Measurements from ENCODE around the gene SLC51A. TPM values are rescaled to one million over a fixed set of nuclear protein-coding genes. Genes with fewer than 3 reads are reported as not detected.

SLC51A gene
- total and polyA plus RNA-seq, 9 of the 15 experiments (the other 6 are each of a cell fraction or from before 2014, with no cell fraction given) = 0.35 to 0.38 TPM; not detected in 7

- TF ChIP-seq BCLAF1 (IDR thresholded peaks at IDR 0.05; ENCODE audit: borderline replicate concordance in 1 of 2, control insufficient read depth in 1 of 2, low read depth in 2 of 2, low read length in 1 of 2) (no peak), PYGO2 (tag; IDR thresholded peaks at IDR 0.05) (no peak), MYC (IDR thresholded peaks at IDR 0.05; ENCODE audit: low read depth, low read length) (no peak), MYC (CRISPR knock-in tag; IDR thresholded peaks at IDR 0.05; ENCODE audit: borderline replicate concordance, low read depth) (no peak), ZNF695 (CRISPR knock-in tag; IDR thresholded peaks at IDR 0.05) (no peak), PTRF (tag; IDR thresholded peaks at IDR 0.05) (no peak), NFE2 (IDR thresholded peaks at IDR 0.05; ENCODE audit: low read depth) (no peak), FOXM1 (IDR thresholded peaks at IDR 0.05; ENCODE audit: low read depth) (no peak), FOXM1 (CRISPR knock-in tag; IDR thresholded peaks at IDR 0.05; ENCODE audit: low read depth) (no peak), ZNF253 (CRISPR knock-in tag; conservative IDR thresholded peaks at IDR 0.05) (no peak), CTBP1 (IDR thresholded peaks at IDR 0.05; ENCODE audit: borderline replicate concordance) (0 out of 2 replicates have a peak, but pooled peaks have one; percentile 22), GATAD2A (IDR thresholded peaks at IDR 0.05) (peak; percentile 72; the same call in 1 of the 2 replicates), ZNF263 (CRISPR knock-in tag; IDR thresholded peaks at IDR 0.05; ENCODE audit: borderline replicate concordance) (no peak), ZNF764 (CRISPR knock-in tag; IDR thresholded peaks at IDR 0.05; ENCODE audit: low read depth) (no peak), ZNF668 (CRISPR knock-in tag; IDR thresholded peaks at IDR 0.05) (no peak), PTTG1 (tag; IDR thresholded peaks at IDR 0.05; ENCODE audit: low read depth) (no peak)
- TF ChIP-seq, protein P1, sequence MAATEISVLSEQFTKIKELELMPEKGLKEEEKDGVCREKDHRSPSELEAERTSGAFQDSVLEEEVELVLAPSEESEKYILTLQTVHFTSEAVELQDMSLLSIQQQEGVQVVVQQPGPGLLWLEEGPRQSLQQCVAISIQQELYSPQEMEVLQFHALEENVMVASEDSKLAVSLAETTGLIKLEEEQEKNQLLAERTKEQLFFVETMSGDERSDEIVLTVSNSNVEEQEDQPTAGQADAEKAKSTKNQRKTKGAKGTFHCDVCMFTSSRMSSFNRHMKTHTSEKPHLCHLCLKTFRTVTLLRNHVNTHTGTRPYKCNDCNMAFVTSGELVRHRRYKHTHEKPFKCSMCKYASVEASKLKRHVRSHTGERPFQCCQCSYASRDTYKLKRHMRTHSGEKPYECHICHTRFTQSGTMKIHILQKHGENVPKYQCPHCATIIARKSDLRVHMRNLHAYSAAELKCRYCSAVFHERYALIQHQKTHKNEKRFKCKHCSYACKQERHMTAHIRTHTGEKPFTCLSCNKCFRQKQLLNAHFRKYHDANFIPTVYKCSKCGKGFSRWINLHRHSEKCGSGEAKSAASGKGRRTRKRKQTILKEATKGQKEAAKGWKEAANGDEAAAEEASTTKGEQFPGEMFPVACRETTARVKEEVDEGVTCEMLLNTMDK (IDR thresholded peaks at IDR 0.05; ENCODE audit: borderline replicate concordance, insufficient read depth, low read depth, low read length, poor library complexity, severe bottlenecking) = no peak
- TF ChIP-seq, protein P2, sequence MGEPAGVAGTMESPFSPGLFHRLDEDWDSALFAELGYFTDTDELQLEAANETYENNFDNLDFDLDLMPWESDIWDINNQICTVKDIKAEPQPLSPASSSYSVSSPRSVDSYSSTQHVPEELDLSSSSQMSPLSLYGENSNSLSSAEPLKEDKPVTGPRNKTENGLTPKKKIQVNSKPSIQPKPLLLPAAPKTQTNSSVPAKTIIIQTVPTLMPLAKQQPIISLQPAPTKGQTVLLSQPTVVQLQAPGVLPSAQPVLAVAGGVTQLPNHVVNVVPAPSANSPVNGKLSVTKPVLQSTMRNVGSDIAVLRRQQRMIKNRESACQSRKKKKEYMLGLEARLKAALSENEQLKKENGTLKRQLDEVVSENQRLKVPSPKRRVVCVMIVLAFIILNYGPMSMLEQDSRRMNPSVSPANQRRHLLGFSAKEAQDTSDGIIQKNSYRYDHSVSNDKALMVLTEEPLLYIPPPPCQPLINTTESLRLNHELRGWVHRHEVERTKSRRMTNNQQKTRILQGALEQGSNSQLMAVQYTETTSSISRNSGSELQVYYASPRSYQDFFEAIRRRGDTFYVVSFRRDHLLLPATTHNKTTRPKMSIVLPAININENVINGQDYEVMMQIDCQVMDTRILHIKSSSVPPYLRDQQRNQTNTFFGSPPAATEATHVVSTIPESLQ (CRISPR knock-in tag; IDR thresholded peaks at IDR 0.05) = no peak
Measured at GRCh38 chr3:196192524-196193051, 23.7 kb upstream of the SLC51A start (continued).

Data from K562 (cell line).